Measurements from ENCODE around the gene HOXC10.

Gene HOXC10

GRCh38 chr12:53948650-53949593 lies 36.0 kb upstream of the HOXC10 start:
- no peak for TF ChIP-seq CTCF (conservative IDR thresholded peaks at IDR 0.05)
- H3K27ac ChIP-seq: no peak overlapping the region

- no peak overlapping the region for H3K27ac ChIP-seq
- TF ChIP-seq CTCF (conservative IDR thresholded peaks at IDR 0.05): no peak
Measured at GRCh38 chr12:53949631-53950436, 35.1 kb upstream of the HOXC10 start.

GRCh38 chr12:53950437-53950773 lies 34.5 kb upstream of the HOXC10 start:
- no peak overlapping the region for H3K27ac ChIP-seq
- TF ChIP-seq CTCF (conservative IDR thresholded peaks at IDR 0.05): peak; percentile 42

- TF ChIP-seq CTCF (conservative IDR thresholded peaks at IDR 0.05): no peak
- H3K27ac ChIP-seq: no peak overlapping the region
Measured at GRCh38 chr12:53950789-53951576, 34.0 kb upstream of the HOXC10 start.

GRCh38 chr12:53951577-53952334 lies 33.2 kb upstream of the HOXC10 start:
- no peak for TF ChIP-seq CTCF (conservative IDR thresholded peaks at IDR 0.05)
- no peak overlapping the region for H3K27ac ChIP-seq

- no peak overlapping the region for H3K27ac ChIP-seq
- no peak for TF ChIP-seq CTCF (conservative IDR thresholded peaks at IDR 0.05)
Measured at GRCh38 chr12:53952335-53952694, 32.6 kb upstream of the HOXC10 start.
